ENCODE measurements around the gene CDH20. TPM values are rescaled to one million over a fixed set of nuclear protein-coding genes. Genes with fewer than 3 reads are reported as not detected.

The CDH20 gene
- total RNA-seq, 1 donor, result not detected

DNA sequence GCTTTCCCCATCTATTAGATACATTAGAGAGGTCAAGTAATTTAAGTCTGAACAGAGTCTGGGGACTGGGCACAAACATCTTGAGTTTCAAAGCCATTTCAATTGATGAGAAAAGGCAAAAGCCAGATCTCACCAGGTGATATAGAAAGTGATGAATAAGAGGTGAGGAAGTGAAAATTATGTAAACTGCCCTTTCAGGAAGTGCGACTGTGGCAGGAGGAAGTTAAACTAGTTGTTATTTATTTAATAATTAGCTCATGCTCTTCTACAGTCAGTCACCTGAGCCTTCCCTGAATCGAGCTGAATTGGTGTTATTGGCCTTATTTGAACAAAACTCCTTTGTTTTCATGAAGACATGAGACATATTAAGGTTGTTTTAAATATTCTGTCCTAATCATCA is 115.1 kb downstream of the CDH20 start:
- H2AFZ ChIP-seq (ENCODE audit: low read length), result no peak overlapping the region
- TF ChIP-seq, protein P1, sequence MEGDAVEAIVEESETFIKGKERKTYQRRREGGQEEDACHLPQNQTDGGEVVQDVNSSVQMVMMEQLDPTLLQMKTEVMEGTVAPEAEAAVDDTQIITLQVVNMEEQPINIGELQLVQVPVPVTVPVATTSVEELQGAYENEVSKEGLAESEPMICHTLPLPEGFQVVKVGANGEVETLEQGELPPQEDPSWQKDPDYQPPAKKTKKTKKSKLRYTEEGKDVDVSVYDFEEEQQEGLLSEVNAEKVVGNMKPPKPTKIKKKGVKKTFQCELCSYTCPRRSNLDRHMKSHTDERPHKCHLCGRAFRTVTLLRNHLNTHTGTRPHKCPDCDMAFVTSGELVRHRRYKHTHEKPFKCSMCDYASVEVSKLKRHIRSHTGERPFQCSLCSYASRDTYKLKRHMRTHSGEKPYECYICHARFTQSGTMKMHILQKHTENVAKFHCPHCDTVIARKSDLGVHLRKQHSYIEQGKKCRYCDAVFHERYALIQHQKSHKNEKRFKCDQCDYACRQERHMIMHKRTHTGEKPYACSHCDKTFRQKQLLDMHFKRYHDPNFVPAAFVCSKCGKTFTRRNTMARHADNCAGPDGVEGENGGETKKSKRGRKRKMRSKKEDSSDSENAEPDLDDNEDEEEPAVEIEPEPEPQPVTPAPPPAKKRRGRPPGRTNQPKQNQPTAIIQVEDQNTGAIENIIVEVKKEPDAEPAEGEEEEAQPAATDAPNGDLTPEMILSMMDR (IDR thresholded peaks at IDR 0.05; ENCODE audit: extremely low read depth, low read depth, low read length), result no peak
- H3K4me3 ChIP-seq (ENCODE audit: insufficient read depth, low read length), result no peak overlapping the region
- peaks cover 6% of the 10 kb centered on the region for H3K27me3 ChIP-seq (ENCODE audit: insufficient read depth, low read length)
- H3K4me1 ChIP-seq (ENCODE audit: insufficient read depth, low read length), result no peaks in the 10 kb centered on the region
- H3K27ac ChIP-seq (ENCODE audit: low read depth, low read length), result no peak overlapping the region
- DNase-seq (ENCODE audit: insufficient read length, low spot score, missing footprints), result no peak
- H3K36me3 ChIP-seq (ENCODE audit: insufficient read depth, low read length), result no peaks in the 10 kb centered on the region
- no peak overlapping the region for H3K4me2 ChIP-seq (ENCODE audit: insufficient read depth, low read length)
- no peaks in the 10 kb centered on the region for H3K79me2 ChIP-seq (ENCODE audit: insufficient read depth, low read length)
- H3K9me3 ChIP-seq (ENCODE audit: low read depth, low read length), result no peaks in the 10 kb centered on the region
- no peaks in the 10 kb centered on the region for H4K20me1 ChIP-seq (ENCODE audit: insufficient read depth, low read length)

DNA sequence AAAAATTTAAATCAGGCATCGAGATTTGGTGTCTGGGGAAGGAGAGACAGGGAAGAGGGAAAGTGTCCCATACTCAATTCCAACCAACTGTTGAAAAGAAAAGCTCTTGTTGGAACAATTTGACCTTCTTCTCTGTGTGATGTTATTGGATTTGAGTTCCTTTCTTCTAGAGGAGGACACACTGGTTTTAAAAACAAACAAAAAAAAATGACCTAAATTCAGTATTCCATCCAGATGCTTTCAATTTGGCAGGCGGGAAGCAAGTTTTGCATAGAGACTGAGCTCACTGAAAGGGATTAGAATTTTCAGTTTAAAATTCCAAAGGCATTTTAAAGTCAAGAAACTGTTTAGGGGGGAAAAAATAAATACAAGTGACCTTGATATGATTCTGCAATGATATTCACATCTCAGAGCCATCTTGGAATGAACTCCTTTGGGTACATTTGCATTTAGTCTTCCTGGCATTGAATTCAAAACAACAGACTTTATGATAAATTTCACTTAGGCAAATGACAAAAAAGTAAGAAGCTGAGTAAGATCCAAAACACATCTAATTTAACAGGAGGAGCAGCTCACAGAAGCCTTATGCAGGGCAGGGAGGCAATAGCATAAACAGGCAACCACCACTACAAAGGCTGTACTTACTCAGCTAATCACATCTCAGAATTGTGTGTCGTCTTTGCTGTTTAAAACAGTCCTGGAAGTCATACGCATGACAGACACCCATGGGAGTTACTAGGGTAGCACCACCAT is 126.8 kb downstream of the CDH20 start:
- no peak overlapping the region for H2AFZ ChIP-seq (ENCODE audit: low read length)
- no peaks in the 10 kb centered on the region for H3K36me3 ChIP-seq (ENCODE audit: insufficient read depth, low read length)
- TF ChIP-seq, protein P1 (IDR thresholded peaks at IDR 0.05; ENCODE audit: extremely low read depth, low read depth, low read length), result no peak
- H3K4me3 ChIP-seq (ENCODE audit: insufficient read depth, low read length), result no peak overlapping the region
- no peak overlapping the region for H3K27ac ChIP-seq (ENCODE audit: low read depth, low read length)
- no peak overlapping the region for H3K4me2 ChIP-seq (ENCODE audit: insufficient read depth, low read length)
- no peak for DNase-seq (ENCODE audit: insufficient read length, low spot score, missing footprints)
- no peaks in the 10 kb centered on the region for H3K27me3 ChIP-seq (ENCODE audit: insufficient read depth, low read length)
- no peaks in the 10 kb centered on the region for H3K4me1 ChIP-seq (ENCODE audit: insufficient read depth, low read length)
- H3K9me3 ChIP-seq (ENCODE audit: low read depth, low read length), result no peaks in the 10 kb centered on the region
- H4K20me1 ChIP-seq (ENCODE audit: insufficient read depth, low read length), result no peaks in the 10 kb centered on the region
- H3K79me2 ChIP-seq (ENCODE audit: insufficient read depth, low read length), result no peaks in the 10 kb centered on the region

DNA sequence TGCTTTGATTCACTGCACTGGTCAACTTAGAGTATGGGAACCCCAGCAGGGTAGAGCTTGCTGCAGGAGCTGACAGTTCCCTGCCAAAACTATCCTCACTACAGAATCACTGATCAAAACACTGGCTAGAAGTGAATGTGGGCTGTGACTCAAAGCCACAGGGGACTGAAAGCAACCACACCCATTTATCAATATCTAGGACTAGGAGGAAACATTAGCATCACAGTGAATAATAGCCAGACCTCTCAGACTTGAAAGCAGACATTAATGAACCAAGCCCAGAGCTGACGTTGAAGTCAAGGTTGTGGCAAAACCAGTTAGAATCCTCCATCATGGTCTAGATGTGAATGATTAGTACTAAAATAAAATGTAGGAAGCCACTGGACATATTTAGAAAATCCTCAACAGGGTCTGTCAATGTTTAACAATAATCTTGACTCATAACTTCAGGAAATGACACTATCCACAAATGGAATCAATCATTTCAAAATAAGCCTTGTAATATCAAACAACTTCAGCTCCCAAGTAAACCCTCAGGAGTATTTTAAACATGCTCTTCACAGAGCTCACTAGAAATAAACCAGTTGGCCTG is 131.4 kb downstream of the CDH20 start:
- Histone ChIP-seq H2AFZ (ENCODE audit: low read length) (no peak overlapping the region), H3K4me2 (ENCODE audit: insufficient read depth, low read length) (no peak overlapping the region), H3K4me1 (ENCODE audit: insufficient read depth, low read length) (no peaks in the 10 kb centered on the region), H3K36me3 (ENCODE audit: insufficient read depth, low read length) (no peaks in the 10 kb centered on the region), H4K20me1 (ENCODE audit: insufficient read depth, low read length) (no peaks in the 10 kb centered on the region), H3K27me3 (ENCODE audit: insufficient read depth, low read length) (no peaks in the 10 kb centered on the region), H3K9me3 (ENCODE audit: low read depth, low read length) (no peaks in the 10 kb centered on the region), H3K79me2 (ENCODE audit: insufficient read depth, low read length) (no peaks in the 10 kb centered on the region), H3K27ac (ENCODE audit: low read depth, low read length) (no peak overlapping the region), H3K4me3 (ENCODE audit: insufficient read depth, low read length) (no peak overlapping the region)
- DNase-seq (ENCODE audit: insufficient read length, low spot score, missing footprints), result peak; percentile 13
- TF ChIP-seq, protein P1 (IDR thresholded peaks at IDR 0.05; ENCODE audit: extremely low read depth, low read depth, low read length), result no peak

DNA sequence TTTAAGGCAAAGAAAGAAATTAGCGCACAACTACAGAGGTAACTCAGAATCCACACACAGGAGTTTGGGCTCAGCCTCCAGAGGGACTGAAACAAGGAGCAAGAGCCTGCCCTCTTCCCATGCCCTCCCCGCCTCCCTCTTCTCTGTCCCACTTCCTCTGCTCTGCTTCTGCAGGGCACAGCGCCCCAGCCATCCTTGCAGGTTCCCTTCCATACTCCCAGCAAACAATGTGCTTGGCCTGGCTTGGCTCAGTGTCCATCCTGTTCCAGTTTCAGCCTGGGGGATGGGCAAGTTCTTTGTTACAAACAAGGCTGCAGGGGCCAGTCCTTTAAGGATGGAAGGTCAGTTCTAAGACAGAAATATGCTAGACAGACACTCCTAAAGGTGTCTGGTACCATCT is 133.5 kb downstream of the CDH20 start:
- DNase-seq (ENCODE audit: insufficient read length, low spot score, missing footprints), result no peak
- no peaks in the 10 kb centered on the region for H3K36me3 ChIP-seq (ENCODE audit: insufficient read depth, low read length)
- H3K9me3 ChIP-seq (ENCODE audit: low read depth, low read length), result no peaks in the 10 kb centered on the region
- H3K79me2 ChIP-seq (ENCODE audit: insufficient read depth, low read length), result no peaks in the 10 kb centered on the region
- no peaks in the 10 kb centered on the region for H3K4me1 ChIP-seq (ENCODE audit: insufficient read depth, low read length)
- H2AFZ ChIP-seq (ENCODE audit: low read length), result no peak overlapping the region
- TF ChIP-seq, protein P1 (IDR thresholded peaks at IDR 0.05; ENCODE audit: extremely low read depth, low read depth, low read length), result no peak
- H3K4me3 ChIP-seq (ENCODE audit: insufficient read depth, low read length), result no peak overlapping the region
- no peak overlapping the region for H3K27ac ChIP-seq (ENCODE audit: low read depth, low read length)
- no peak overlapping the region for H3K4me2 ChIP-seq (ENCODE audit: insufficient read depth, low read length)
- H3K27me3 ChIP-seq (ENCODE audit: insufficient read depth, low read length), result no peaks in the 10 kb centered on the region
- no peaks in the 10 kb centered on the region for H4K20me1 ChIP-seq (ENCODE audit: insufficient read depth, low read length)

Data from osteoblast (primary cell).